NCI-H524 treated with DMSO at 0.1 percent for 48 hours (cell line): ENCODE data around the gene DEFB123.
"Not testable (repeated sequence)": the region's sequence is repeated elsewhere in the genome, so short reads cannot be mapped to it uniquely, and the experiment has no call there.

Experiments used
- DNase-seq: peaks from one replicate; lab custom pipeline; 2025; lab: John Stamatoyannopoulos, UW

Gene DEFB123

DNA sequence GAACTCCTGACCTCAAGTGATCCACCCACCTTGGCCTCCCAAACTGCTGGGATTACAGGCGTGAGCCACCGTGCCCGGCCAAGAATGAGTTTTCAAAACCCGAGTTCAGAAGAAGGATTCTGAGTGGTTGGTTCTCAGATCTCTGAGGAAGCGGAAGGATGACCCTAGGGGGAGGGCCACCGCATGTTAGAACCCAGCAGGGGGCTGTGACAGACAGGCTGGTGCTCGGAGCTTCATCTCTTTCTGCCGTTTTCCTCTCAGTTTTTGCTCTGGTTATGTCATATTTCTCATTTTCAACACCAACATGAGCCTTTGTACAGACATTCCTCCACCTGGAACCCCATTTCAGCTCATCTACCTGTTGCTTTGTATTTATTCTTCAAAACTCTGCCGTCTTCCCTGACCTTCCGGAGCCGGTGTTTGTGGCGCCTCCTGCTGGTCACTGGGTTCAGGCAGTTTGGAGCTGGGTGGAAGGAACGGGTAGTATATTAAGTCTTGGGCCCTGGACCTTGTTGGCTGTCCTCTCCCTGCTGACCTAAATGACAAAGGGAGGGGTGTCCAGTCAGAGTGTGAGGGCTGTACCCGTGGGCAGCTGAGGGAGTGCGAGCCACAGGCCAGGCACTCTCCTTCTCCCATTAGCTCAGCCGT is at the start of gene DEFB123:
DEFB123 (plus strand) TSS at position 621 of the 648 bp plus-strand sequence. CDS start 67 bp downstream, outside the sequence.
- no peak for DNase-seq

DNA sequence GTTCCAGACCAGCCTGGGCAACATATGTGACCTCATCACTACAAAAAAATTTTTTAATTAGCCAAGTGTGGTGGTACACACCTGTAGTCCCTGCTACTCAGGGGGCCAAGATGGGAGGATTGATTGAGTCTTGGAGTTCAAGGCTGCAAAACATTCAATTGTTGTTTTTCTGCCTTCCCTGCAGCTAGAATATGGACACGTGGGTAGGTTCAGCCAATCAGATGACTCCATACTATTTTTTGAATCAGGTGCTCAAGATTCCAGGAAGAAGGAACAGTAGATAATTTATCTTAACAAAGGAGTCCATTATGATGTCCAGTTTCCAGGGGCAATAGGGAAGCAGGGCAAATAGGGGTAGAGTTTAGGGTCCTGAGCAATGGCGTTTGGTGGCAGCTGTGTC is 47.6 kb upstream of the DEFB123 start:
- DNase-seq: no peak

- no peak for DNase-seq
Observed at GRCh38 chr20:31394900-31395299, 45.5 kb upstream of the DEFB123 start.

GRCh38 chr20:31403886-31404285 is 36.5 kb upstream of the DEFB123 start:
- DNase-seq: no peak

DNA sequence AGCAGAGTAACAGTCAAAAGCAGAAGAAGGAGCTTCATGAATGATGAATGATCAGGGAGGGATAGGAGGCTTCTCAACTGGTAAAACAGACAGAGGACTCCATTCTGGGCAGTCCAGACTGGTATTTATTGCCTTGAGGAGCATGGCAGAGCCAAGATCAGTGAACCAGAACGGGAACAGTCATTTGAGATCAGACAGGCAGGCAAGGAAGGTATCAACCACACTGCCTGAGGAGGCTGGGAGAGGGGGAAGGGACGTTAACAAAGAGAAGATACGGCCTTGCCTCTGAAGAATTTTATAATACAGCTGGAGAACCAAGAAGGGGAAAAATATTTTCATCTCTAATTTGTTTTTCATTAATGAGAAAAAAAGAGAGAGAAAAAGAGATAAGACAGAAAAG is 34.3 kb upstream of the DEFB123 start, which contains the start of gene DEFB121:
DEFB121 (minus strand) TSS at position 101 of the 400 bp plus-strand sequence; CDS start at position 38, 63 bp downstream.
- DNase-seq: no peak

DNA sequence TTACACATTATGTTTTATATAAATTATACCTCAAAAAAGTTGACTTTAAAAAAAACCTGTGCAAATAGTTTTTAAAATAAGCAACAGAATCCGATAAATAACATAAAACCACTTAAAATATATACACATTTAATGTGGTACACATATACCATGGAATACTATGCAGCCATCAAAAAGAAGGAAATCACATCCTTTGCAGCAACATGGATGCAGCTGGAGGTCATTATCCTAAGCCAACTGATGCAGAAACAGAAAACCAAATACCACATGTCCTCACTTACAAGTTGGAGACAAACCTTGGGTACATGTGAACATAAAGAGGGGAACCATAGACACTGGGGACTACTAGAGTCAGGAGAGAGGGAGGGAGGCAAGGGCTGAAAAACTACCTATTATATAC is 30.4 kb upstream of the DEFB123 start:
- no peak for DNase-seq

DNA sequence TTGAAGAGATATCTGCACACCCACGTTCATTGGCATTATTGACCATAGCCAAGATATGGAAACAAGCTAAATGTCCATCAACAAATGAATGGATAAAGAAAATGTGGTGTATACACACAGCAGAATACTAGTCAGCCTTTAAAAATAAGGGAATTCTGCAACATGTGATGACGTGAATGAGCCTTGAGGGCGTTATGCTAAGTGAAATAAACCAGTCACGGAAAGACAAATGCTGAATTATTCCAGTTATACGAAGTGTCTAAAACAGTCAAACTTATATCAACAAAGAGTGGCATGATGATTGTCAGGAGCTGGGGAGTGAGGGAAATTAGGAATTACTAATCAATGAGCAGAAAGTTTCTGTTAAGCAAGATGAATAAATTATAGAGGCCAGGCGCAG is 26.1 kb upstream of the DEFB123 start:
- DNase-seq: no peak

- DNase-seq: no peak
Observed at GRCh38 chr20:31415653-31416052, 24.8 kb upstream of the DEFB123 start.

DNA sequence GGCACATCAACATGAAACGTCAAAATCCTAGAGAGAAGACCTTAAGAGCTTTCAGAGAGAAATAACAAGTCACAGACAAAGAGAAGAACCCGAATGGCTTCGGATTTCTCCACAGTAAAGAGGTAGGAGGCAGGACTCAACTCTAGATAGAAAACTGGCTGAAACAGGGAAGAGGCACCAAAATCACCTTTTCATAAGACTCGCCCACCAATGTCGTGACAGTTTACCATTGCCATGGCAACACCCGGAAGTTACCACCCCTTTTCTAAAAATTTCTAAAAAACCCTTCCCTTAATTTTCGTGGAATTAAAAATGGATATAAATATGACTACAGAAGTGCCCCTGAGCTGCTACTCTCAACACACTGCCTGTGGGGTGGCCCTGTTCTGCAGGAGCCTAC is 22.1 kb upstream of the DEFB123 start:
- DNase-seq: no peak

GRCh38 chr20:31425797-31426196 is 14.6 kb upstream of the DEFB123 start:
- no peak for DNase-seq

DNA sequence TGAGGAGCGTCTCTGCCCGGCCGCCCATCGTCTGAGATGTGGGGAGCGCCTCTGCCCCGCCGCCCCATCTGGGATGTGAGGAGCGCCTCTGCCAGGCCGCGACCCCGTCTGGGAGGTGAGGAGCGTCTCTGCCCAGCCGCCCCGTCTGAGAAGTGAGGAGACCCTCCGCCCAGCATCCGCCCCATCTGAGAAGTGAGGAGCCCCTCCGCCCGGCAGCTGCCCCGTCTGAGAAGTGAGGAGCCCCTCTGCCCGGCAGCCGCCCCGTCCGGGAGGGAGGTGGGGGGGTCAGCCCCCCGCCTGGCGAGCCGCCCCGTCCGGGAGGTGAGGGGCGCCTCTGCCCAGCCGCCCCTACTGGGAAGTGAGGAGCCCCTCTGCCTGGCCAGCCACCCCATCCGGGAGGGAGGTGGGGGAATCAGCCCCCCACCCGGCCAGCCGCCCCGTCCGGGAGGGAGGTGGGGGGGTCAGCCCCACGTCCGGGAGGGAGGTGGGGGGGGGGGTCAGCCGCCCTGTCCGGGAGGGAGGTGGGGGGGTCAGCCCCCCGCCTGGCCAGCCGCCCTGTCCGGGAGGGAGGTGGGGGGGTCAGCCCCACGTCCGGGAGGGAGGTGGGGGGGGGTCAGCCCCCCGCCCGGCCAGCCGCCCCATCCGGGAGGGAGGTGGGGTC is 13.4 kb upstream of the DEFB123 start:
- DNase-seq: not testable (repeated sequence)

GRCh38 chr20:31427576-31427975 is 12.9 kb upstream of the DEFB123 start:
- not testable (repeated sequence) for DNase-seq

- no peak for DNase-seq
Observed at GRCh38 chr20:31430568-31431115, 9.8 kb upstream of the DEFB123 start.

- no peak for DNase-seq
Observed at GRCh38 chr20:31446084-31446819, 5.8 kb downstream of the DEFB123 start.

GRCh38 chr20:31449511-31450414 is 9.3 kb downstream of the DEFB123 start:
- DNase-seq: no peak

DNA sequence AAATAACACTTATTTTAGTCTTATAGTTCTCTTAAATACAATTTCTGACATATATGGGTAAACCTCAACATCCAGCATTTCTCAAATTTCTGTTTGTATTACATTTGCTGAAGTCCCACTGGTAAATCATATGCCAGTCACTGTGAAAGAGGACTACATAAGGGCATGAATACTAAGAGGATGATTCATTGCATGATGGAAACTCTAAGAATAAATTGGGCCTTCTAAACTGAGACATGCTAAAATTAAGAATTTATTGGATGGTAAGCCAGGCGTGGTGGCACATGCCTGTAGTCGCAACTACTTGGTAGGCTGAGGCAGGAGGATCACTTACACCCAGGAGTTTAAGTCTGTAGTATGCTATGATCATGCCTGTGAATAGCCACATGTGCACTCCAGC is 12.1 kb downstream of the DEFB123 start:
- no peak for DNase-seq

DNA sequence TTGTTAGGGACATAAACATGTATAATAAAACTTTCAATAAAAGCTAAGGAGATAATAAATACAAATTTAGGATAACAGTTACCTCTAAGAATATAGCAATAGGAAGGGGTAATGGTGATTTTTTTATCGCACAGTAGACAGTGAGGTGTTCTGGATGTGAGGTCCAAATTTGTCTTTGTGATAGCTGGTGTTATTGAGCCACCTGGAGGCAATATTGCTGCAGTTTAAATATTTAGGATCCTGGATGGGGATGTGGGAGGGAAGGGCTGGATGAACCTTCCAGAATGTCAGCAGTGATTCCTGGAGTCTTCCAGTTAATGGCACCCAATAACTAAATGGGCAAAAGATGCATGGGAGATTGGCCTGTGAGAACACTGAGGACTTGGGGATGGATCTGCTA is 13.9 kb downstream of the DEFB123 start:
- DNase-seq: no peak

DNA sequence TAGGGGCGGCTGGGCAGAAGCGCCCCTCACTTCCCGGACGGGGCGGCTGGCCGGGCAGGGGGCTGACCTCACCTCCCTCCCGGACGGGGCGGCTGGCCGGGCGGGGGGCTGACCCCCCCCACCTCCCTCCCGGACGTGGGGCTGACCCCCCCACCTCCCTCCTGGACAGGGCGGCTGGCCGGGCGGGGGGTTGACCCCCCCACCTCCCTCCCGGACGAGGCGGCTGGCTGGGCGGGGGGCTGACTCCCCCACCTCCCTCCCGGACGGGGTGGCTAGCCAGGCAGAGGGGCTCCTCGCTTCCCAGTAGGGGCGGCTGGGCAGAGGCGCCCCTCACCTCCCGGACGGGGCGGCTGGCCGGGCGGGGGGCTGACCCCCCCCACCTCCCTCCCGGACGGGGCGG is 30.5 kb downstream of the DEFB123 start:
- not testable (repeated sequence) for DNase-seq

GRCh38 chr20:31472395-31473330 is 32.2 kb downstream of the DEFB123 start:
- DNase-seq: no peak

DNA sequence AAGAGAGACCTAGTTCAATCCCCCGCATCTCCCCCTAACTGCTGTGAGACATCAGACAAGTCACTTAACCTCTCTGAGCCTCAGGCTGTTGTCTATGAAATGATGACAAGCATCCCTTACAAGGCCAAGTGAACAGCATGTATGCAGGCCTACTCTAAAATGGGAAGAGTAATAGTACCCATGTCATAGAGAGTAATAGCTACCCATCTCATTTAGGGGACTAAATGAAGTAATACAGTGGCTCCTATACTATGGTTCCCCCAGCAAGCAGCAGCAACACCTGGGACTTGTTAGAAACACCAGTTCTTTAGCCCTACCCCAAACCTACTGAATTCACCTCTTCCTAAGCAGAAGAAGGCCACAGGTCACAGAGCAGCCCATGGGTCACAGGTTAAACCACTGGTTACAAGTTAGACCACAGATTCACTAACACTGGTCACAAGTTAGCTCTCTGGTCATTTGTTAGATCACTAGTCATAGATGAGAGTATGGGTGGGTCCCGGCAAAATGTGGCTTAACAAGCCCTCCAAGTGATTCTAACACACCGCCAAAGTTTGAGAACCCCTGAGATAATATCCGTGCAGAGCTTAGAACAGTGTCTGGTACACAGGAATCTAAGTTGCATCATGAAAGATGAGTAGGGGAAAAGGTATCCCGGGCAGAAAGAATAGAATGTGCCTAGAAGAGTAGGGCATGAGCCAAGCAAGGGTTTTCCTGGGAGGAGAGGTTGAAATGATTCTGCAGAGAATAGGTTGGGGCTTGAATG is 33.1 kb downstream of the DEFB123 start:
- no peak for DNase-seq
